HG02678 (cell line): Measurements from ENCODE around the gene NAE1.

ENCODE experiments used
- ATAC-seq: cut with Tn5 transposase; IDR thresholded peaks from one replicate; pipeline ENCODE4 v1.9.1; 2021; ENCODE audit warnings: mild to moderate bottlenecking, moderate library complexity; ENCODE audit not compliant: unreplicated experiment

NAE1 gene

GRCh38 chr16:66850115-66850815 is 19.5 kb upstream of the NAE1 start:
- ATAC-seq: no peak

DNA sequence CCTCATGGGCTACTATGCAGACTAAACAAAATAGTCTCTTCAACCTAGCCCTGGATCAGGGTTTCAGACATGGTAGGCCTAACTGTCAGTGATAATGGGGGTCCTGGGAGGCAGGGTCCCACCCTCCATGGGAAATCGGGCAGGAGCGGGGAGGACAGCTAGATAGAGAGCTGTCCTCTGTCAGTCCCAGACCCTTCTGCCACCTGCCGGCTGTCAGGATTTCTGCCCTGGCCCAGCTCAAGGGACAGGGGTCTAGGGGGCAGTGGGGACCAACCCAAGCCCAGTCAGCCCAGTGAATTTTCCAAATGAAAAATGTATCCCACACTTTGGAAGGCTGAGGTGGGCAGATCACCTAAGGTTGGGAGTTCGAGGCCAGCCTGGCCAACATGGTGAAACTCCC is 18.8 kb upstream of the NAE1 start:
- ATAC-seq: no peak

GRCh38 chr16:66849021-66849420 is 18.2 kb upstream of the NAE1 start:
- no peak for ATAC-seq

GRCh38 chr16:66848172-66848571 is 17.4 kb upstream of the NAE1 start:
- ATAC-seq: no peak

DNA sequence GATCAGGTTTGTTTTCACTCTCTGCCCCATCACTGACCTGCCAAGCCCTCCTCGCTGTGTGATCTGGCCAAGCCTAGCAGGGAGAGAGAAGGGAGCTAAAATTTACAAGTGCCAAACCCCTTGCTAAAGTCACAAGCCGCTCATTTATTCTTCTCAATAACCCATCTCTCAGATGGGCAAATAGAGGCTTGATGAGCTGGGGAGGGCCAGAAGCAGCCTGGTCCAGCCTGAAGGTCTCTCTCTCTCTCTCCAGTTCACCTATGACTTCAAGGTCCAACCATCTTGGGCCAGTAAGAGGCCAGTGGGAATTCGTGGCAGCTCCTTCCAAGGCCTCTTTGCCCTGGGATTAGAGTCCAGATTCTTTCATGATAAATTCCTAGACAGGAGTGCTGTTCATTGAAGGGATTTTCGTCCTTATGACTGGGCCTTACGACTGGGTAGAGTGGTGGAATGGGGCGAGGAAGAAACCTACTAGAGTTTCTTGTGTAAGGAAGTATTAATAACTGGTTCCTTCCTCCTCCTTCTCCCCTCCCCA is 16.8 kb upstream of the NAE1 start:
- ATAC-seq: no peak

DNA sequence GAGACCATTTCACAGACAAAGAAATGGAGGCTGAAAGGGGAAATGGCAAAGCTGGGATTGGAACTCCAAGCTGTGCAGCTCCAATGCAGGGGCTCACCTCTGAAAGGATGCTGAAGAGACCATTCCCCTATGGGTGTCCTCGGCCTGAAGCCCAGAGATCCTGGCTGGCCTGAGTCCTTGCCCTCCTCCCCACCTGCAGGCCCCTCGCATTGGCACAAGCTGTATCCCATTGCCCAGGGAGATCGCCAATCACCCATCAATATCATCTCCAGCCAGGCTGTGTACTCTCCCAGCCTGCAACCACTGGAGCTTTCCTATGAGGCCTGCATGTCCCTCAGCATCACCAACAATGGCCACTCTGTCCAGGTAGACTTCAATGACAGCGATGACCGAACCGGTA is 16.1 kb upstream of the NAE1 start:
- no peak for ATAC-seq

GRCh38 chr16:66846266-66846665 is 15.5 kb upstream of the NAE1 start:
- ATAC-seq: no peak

DNA sequence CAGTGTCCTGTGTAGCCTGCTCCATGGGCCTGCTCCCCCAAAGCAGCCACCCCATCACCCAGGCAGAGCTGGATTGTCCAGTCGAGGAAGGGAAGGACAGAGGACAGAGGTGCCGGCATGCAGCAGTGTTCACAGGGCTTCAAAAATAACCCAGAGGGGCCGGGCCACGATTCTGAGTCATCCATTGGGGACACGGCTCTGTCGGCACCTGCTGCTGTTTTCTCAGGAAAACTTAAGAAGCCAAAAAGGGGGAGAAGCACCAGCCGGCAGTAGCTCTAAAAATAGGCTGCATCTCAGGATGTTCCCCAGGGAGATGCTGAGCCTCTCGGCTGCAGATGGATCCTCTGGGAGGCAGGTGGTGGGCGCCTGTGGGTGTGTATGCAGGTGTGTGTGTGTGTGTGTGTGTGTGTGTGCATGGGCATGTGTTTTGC is 15.0 kb upstream of the NAE1 start:
- no peak for ATAC-seq

DNA sequence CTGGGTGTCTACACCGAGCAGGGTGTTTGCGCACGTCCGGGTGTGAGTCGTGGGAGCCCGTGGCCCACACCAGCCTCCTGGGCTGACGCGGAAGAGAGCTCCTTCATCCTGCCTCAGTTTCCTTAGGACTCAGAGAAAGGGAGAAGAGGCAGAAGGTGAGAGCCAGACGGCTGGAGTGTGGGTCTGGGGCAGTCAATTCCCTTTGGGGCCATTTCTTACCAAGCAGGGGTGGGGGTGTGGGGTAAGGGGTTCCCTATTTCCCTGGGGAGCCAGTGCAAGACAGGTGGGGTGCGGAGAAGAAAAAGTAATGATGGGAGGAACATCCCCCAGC is 14.3 kb upstream of the NAE1 start:
- no peak for ATAC-seq

- ATAC-seq: no peak
Measured at GRCh38 chr16:66844342-66845079, 13.7 kb upstream of the NAE1 start, which contains the start of gene CA7. TSS of gene CA7 (plus strand) at chr16:66844414. CDS start at chr16:66844488, 74 bp downstream.

DNA sequence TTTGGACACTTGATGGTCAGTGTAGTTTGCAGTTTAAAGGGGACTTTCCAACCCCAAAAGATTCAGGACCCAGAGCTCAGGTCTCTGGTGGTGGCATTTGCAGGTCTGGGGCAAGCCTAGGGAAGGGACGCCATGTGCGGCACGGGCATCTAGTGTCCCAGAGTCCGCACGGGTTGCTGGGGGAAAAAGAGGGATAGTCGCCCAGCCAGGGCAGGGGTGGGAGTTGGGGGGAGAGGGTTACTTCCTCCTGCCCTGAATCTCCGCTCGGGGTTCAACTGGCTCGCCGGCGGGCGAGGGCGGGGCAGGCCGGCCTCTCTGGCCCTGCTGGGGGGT is 13.2 kb upstream of the NAE1 start:
- ATAC-seq: no peak

DNA sequence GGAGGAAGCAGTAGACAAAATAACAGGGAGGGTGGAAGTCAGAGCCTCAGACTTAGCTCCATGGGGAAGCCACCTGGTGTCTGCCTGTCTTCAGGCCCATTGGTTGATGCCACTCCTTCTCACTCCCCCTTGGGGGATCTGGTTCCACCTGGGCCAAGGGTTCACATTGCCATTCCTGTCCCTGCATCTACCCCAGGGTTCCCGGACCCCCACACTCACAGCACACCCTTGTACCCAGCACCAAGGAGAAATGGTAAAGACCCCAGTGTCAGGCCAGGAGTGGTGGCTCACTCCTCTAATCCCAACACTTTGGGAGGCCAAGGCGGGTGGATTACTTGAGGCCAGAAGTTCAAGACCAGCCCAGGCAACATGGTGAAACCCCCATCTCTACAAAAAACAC is 12.4 kb upstream of the NAE1 start:
- no peak for ATAC-seq

DNA sequence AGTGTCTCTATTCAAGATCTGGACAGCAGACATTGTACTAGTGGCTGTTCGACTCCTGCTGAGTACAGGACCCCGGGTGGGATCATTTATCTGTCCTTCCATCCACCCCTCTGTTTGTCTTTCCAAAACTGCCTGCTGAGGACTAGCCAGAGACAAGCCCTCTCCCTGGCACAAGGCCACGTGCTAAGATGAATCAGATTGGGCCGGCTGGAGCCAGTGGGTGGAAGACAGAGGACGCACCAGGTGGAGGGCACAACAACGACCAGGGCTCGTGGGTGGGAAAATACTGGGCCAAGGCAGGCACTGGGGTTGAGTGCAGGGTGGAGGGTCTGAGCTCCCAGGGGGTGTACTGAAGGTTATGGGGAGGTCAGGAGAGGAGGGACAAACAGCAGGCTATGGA is 12.0 kb upstream of the NAE1 start:
- ATAC-seq: no peak

DNA sequence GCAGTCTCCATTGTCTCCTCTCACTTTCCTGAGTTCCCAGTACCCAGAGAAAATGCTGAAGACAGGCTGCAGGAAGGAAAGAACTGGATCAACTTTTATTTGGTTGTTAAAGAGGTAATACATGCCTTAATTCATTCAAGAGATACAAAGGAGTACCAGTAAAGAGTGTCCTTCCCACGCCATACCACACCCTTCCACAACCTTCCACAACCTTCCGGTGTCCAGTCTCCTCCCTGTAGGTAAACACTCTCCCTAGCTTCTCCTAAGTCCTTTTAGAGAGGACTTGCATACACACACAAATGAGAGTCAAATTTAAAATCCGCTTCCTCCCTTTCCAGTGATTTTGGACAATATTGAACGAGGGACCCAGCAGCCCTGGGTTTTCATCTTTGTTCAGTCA is 10.6 kb upstream of the NAE1 start:
- ATAC-seq: no peak

DNA sequence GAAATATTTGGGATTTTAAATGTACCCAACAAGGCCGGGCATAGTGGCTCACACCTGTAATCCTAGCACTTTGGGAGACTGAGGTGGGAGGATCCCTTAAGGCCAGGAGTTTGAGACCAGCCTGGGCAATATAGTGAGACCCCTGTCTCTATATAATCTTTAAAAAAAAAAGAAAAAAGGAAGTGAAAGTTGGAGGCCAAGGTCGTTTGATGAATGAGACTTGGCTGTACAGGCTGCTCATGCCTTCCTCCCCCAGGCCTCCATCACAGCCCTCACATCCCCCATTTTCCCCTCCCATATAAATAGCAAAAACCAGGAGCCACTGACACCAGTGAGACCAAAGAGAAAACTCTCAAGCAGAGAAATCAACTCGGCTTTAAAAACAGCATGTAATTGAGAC is 10.1 kb upstream of the NAE1 start:
- no peak for ATAC-seq

- no peak for ATAC-seq
Measured at GRCh38 chr16:66834746-66835145, 4.0 kb upstream of the NAE1 start.

DNA sequence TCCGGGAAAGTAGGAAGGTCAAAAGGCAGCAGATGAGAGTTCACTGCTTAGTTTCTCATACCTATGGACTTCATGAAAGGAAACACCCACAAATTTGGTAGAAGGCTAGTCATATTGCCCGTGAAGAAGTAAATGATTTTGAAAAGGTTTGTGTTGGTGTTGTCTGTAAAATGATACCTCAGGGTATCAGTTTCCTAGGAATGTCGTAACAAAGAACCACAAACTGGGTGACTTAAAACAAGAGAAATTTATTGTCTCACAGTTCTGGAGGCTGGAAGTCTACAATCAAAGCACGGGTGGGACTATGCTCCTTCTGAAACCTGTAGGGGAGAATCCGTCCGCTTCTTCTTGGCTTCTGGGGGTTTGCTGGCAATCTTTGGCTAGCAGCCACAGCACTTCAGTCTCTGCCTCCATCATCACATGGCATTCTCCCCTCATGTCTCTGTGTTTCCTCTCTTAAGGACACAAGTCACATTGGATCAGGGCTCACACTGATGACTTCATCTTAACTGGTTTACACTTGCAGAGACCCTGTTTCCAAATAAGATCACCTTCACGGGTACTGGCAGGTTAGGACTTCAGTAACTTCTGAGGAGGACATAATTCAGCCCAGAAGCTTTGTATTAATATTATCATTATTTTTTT is 2.0 kb upstream of the NAE1 start:
- ATAC-seq: no peak

GRCh38 chr16:66832190-66832589 is 1.4 kb upstream of the NAE1 start:
- ATAC-seq: no peak

DNA sequence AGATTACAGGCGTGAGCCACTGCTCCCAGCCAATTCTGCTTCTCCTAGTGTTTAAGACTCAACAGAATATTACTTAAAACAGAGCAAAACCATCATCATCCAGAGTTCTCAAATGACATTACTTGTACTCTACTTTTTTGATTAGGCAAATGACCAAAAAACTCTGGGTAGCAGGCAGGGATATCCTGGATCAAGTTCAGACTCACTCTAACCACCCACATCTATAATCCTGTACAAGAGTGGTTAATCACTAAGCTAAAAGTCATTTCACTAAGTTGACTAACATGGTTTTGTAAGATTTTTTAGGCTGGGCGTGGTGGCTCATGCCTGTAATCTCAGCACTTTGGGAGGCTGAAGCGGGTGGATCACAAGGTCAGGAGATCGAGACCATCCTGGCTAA is 6.8 kb downstream of the NAE1 start:
- no peak for ATAC-seq

- ATAC-seq: no peak
Measured at GRCh38 chr16:66814734-66815133, 16.0 kb downstream of the NAE1 start.

- no peak for ATAC-seq
Measured at GRCh38 chr16:66811043-66811442, 19.7 kb downstream of the NAE1 start.

DNA sequence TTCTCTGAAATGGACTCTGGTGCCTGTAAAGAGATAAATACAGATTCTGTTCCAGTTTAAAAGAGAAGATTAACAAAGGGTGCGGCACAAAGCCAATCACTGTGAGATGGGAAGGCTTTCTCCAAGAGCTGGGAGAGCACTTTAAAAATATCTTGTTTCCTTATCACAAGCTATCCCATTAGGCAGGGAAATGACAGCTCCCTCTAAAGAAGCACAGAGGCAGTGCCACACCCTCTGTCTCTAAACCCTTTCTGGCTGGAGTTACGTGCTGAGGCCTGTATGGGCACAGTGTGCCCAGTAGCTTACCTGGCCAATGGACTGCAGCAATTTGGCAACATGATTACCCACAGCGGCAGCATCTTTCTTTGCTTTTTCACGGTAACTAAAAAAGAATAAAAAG is 20.4 kb downstream of the NAE1 start:
- ATAC-seq: no peak
